ENCODE results near the gene SPSB2. TPM values are rescaled to one million over a fixed set of nuclear protein-coding genes. Genes with fewer than 3 reads are reported as not detected.
A peak's percentile ranks its signal among the peaks of the same experiment; 100 is the strongest.
"Not testable (repeated sequence)": the region's sequence is repeated elsewhere in the genome, so short reads cannot be mapped to it uniquely, and the experiment has no call there.

The SPSB2 gene
- total RNA-seq, 4 donors from 2014 or later = 9.4 to 12.7 (median 11.8) TPM

GRCh38 chr12:6888360-6888759 is 15.3 kb upstream of the SPSB2 start:
- no peak overlapping the region for H3K27ac ChIP-seq
- WGBS, 2 donors = 71 to 92% methylated on average over 2 of the region's 2 CpGs

GRCh38 chr12:6887460-6887859 is 14.4 kb upstream of the SPSB2 start:
- no peak for DNase-seq (ENCODE audit: low spot score in 2 of 2)
- Histone ChIP-seq H3K36me3 (peaks cover 0 to 27% (median 0%) of the 10 kb centered on the region in 3 donors), H3K9me3 (no peaks in the 10 kb centered on the region), H3K27me3 (no peaks in the 10 kb centered on the region), H3K4me1 (peaks cover 0 to 15% (median 5%) of the 10 kb centered on the region in 4 donors), H3K27ac (no peak overlapping the region), H3K4me3 (no peak overlapping the region)
- WGBS, 2 donors = 80 to 85% methylated on average over 8 of the region's 8 CpGs
- TF ChIP-seq POLR2A (IDR thresholded peaks at IDR 0.05) (no peak), CTCF (IDR thresholded peaks at IDR 0.05) (no peak), EP300 (IDR thresholded peaks at IDR 0.05) (no peak)

More at GRCh38 chr12:6888360-6888759, 15.3 kb upstream of the SPSB2 start:
- H3K9me3 ChIP-seq = no peaks in the 10 kb centered on the region
- H3K27me3 ChIP-seq = no peaks in the 10 kb centered on the region
- peaks cover 0 to 15% (median 5%) of the 10 kb centered on the region in 4 donors for H3K4me1 ChIP-seq
- TF ChIP-seq CTCF (IDR thresholded peaks at IDR 0.05) = no peak
- no peak for TF ChIP-seq POLR2A (IDR thresholded peaks at IDR 0.05)
- no peak for TF ChIP-seq EP300 (IDR thresholded peaks at IDR 0.05)
- DNase-seq (ENCODE audit: low spot score in 2 of 2) = no peak
- H3K4me3 ChIP-seq = no peak overlapping the region
- H3K36me3 ChIP-seq = peaks cover 0 to 25% (median 0%) of the 10 kb centered on the region in 3 donors

GRCh38 chr12:6886206-6886999 is 13.3 kb upstream of the SPSB2 start:
- WGBS, 2 donors = 65 to 74% methylated on average over 10 to 13 of the region's 15 CpGs
- not testable (repeated sequence) for H3K27ac ChIP-seq; H3K27me3 ChIP-seq; H3K4me3 ChIP-seq; H3K4me1 ChIP-seq; DNase-seq (ENCODE audit: low spot score in 2 of 2); H3K9me3 ChIP-seq
- peaks cover 0 to 27% (median 0%) of the 10 kb centered on the region in 3 donors for H3K36me3 ChIP-seq

GRCh38 chr12:6884539-6884938 is 11.4 kb upstream of the SPSB2 start:
- Histone ChIP-seq H3K27ac (peak overlapping the region in 1 of 4 donors; percentile 10), H3K27me3 (no peaks in the 10 kb centered on the region), H3K9me3 (no peaks in the 10 kb centered on the region), H3K4me1 (no peaks in the 10 kb centered on the region), H3K36me3 (peaks cover 0 to 27% (median 0%) of the 10 kb centered on the region in 3 donors), H3K4me3 (no peak overlapping the region)
- DNase-seq (ENCODE audit: low spot score in 2 of 2) = no peak
- TF ChIP-seq POLR2A (IDR thresholded peaks at IDR 0.05) (no peak), EP300 (IDR thresholded peaks at IDR 0.05) (no peak), CTCF (IDR thresholded peaks at IDR 0.05) (no peak)
- 62 to 67% methylated on average over 22 of the region's 22 CpGs for WGBS, 2 donors

- TF ChIP-seq EP300 (IDR thresholded peaks at IDR 0.05) = no peak
- no peak for TF ChIP-seq CTCF (IDR thresholded peaks at IDR 0.05)
- TF ChIP-seq POLR2A (IDR thresholded peaks at IDR 0.05) = no peak
- no peak overlapping the region for H3K27ac ChIP-seq
- no peaks in the 10 kb centered on the region for H3K9me3 ChIP-seq
- WGBS, 2 donors = 92 to 95% methylated on average over 9 to 11 of the region's 11 CpGs
- H3K4me3 ChIP-seq = no peak overlapping the region
- no peaks in the 10 kb centered on the region for H3K27me3 ChIP-seq
- H3K36me3 ChIP-seq = peaks cover 0 to 27% (median 0%) of the 10 kb centered on the region in 3 donors
- no peaks in the 10 kb centered on the region for H3K4me1 ChIP-seq
- no peak for DNase-seq (ENCODE audit: low spot score in 2 of 2)
Measured at GRCh38 chr12:6883683-6884082, 10.6 kb upstream of the SPSB2 start.

Measured in tibial nerve (tissue), 4 donors.